GM18861 (cell line): Measurements from ENCODE around the gene GJD4.

Experiments
- ATAC-seq: cut with Tn5 transposase; IDR thresholded peaks from one replicate; pipeline ENCODE4 v1.9.1; 2021; ENCODE audit not compliant: unreplicated experiment

The GJD4 gene, protein sequence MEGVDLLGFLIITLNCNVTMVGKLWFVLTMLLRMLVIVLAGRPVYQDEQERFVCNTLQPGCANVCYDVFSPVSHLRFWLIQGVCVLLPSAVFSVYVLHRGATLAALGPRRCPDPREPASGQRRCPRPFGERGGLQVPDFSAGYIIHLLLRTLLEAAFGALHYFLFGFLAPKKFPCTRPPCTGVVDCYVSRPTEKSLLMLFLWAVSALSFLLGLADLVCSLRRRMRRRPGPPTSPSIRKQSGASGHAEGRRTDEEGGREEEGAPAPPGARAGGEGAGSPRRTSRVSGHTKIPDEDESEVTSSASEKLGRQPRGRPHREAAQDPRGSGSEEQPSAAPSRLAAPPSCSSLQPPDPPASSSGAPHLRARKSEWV

DNA sequence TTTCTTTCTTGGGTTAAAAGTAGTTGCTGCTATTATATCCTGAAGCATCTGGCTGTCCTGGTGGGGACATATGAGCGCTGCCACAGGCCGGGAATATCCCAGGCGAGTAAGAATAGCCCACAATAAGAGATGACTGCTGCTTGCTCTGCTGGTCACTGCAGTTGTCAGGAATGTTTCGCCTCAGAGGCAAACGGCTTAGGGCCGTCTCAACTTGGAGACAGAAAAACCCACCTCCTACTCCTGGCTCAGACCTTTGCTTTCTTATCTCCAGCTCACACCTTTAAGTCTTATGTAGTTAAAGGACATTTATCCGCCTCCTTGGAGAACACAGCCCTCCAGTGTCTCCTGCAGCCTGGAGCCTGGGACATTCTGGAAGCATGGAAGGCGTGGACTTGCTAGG, at the start of gene GJD4:
TSS of gene GJD4 (plus strand) at position 151 of the 400 bp plus-strand sequence. CDS start at position 378, 227 bp downstream.
- ATAC-seq: no peak

DNA sequence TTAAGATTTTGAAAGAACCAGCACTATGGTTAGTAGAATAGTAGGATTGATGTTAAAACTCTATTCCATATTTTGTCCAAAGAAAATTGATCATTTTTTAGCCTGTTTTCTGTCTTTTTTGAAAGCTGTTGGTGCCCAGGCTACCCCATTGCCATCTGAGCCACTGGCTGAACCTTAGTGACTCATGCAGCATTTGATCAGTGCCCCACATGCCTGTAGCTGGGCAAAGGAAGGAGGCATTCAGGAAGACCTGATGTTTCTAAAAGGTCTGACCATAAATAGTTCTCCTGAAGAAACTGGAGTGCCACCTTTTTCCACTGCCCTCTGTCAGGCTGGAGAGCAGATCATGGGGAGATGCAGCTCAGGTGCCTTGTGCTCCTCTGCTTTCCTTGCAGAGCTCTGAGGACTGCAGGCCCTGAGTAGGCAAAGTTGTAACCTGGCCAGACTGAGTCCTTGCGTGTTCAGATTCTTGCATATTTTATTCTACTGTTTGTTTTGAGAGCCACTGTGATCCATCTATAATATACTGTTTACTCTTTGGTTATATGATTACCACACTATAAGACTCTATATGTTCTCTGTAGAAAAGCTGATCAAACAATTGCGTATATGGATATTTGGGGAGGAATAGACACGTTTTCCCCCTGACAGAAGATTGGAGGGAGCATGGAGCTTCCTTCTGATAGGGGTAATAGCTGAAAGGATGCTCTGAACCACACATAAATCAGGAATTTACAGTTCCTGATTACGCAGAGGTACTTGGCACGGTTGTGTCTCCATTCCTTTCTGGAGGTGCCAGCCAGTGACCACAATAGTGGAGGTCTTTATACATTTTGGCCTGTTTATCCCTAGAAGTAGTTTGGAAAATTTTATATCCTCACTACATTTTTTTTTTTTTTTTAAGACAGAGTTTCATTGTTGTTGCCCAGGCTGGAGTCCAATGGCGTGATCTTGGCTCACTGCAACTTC, 48.9 kb upstream of the GJD4 start:
- no peak for ATAC-seq

DNA sequence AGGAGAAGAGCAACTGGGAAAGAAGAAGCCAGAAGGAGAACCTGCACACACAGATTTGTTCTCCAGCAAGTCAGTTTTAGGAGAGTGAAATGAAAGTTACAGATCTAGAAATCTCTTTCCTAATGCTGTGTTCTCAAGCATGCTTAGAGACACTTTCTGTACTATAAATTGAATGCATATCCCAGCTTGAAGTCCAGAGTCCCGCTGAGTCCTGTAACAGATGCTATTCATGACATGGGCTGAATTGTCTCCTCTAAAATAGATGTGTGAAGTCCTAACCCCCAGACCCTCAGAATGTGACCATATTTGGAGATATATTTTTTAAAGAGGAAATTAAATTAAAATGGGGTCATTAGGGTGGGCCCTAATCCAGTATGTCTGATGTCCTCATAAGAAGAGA, 46.9 kb upstream of the GJD4 start:
- no peak for ATAC-seq

DNA sequence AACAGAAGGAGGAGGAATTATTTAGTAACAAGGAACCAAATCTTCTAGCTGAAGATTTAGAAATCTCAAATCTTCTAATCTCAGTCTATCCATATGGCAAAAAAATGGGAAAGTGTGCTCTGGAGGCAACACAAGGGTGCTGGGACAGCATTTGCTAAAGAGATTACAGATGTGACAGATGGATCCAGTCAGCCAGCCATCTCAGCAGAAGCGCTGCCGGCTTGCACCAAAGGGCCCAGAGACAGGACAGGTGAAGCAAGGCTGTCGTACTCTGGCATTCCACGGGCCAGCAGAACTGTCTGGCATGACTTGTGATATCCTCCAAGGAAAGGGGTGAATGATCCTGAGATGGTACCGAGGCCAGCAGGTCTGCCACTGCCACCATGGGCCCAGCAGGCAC, 45.7 kb upstream of the GJD4 start:
- ATAC-seq: no peak

DNA sequence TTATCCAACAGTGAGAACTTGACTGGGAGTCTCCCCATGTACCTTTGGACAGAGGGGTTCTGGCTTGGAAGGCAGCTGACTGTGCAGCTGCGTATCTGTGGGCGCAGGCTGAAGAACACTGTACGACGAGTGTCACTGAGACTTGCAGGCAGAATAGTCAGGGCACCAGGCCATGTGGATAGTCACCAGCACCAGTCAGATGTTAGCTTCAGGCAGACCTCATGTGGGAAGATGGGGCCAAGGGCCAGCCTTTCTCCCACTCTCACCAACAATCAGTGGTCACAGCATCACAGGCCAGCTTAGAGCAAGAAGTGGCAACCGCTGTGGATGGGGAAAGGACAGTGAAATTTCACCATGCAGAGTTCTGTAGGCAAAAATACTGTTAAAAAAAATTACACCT, 43.4 kb upstream of the GJD4 start:
- no peak for ATAC-seq

DNA sequence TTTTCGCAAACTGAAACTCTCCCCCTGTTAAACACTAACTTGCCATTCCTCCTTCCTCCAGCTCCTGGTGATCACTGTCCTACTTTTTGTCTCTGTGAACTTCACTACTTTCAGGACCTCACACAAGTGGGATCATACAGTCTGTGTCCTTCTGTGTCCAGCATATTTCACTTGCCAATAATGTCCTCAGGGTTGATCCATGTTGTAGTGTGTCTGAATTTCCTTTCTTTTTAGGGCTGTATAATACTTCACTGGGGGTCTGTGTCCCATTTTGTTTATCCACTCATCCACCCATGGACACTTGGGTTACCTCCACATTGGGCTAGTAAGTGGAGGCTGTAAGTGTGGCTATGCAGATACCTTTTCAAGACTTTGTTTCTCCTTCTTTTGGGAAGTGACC, 42.7 kb upstream of the GJD4 start:
- no peak for ATAC-seq

DNA sequence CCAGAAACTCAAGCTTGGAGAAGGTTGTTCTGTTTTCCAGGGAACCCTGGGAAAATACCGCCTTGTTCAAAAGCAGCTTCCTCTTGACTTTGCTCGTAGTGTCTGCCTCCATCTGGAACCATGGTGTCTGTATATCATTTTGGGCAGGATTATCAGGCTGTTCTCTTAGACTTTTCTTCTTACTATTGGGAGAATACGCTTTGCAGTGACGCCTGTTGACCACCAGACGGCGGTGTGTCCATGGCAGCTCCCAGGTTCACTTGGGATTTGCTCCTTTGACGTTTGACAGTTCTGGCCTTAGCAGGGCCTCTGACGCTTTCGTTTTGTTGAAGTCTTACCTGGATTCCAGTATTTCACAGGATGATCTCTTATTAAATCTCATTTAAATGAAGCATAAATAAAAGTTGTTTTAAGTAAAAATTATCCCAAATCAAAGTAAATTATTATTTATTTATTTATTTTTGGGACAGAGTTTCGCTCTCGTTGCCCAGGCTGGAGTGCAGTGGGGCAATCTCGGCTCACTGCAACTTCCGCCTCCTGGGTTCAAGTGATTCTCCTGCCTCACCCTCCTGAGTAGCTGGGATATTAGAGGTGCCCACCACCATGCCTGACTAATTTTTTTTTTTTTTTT, 41.8 kb upstream of the GJD4 start:
- ATAC-seq: peak; percentile 71

DNA sequence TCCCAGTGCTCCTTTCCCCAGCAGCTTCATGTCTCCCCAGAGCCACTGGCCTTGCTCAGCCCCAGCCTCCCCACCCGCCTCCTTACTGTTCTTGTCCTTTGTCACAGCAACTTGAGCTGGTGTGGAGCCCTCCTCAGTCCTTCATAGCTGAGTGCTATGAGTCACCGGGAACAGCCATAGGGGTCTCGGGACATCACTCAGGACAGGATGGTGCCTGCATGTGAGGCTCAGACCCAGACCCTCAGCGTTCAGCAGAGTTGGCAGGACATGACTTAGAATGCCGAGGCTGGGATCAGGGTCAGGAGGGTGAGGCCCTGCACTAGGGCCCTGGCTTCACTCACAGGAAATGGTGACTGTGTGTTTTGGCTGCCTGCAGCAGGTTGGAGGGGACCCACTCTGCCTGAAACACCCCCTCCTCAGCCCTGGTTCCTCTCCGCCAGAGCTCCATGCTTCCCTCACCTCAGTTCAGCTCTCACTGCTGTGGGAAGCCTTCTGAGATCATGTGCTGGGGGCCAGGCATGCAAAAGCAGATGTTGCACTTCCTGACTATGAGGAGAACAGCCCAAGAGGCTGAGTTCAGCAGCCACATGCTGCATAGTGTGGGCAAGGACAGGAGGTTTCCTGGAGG, 40.7 kb upstream of the GJD4 start:
- peak; percentile 59 for ATAC-seq

DNA sequence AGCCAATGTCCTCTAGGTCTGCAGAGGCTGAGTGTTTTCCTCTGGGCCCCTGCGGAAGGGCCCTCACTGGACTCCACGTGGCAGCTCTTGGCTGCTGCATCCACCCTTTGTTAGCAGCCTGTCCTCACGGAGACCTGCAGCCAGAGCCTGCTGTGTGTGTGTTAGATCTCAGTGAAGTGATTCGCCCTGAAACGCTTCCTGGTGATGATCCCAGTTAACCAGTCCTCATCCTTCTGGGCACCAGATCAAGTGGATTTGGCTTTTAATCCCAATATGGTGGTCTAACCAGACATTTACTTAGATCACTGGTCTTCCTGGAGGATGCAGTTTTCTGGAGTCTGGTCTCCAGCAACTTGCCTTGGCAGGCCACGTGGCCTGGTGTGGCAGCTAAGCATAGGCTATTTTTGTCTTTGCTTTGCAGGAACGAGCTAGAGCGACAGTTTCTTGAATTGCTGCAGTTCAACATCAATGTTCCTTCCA, 39.5 kb upstream of the GJD4 start:
- no peak for ATAC-seq

DNA sequence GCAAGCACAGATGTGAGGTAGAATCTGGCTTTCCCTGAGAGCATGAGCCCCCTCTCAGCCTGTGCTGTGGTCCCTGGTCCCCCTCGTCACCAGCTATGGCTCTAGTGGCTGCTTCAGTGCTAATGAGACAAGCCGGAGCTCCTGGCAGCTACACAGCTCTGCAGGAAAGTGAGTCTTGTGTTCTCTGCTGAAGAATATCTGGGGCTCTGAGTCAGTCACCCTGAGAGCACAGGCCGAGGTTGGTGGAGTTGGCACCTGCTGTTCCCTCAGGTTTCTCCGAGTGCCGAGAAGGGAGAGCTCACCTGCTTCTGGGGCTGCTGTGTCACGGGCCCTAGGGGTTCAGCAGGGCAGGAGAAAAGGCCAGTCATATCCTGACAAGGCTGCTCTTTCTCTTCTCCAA, 37.2 kb upstream of the GJD4 start:
- ATAC-seq: no peak

DNA sequence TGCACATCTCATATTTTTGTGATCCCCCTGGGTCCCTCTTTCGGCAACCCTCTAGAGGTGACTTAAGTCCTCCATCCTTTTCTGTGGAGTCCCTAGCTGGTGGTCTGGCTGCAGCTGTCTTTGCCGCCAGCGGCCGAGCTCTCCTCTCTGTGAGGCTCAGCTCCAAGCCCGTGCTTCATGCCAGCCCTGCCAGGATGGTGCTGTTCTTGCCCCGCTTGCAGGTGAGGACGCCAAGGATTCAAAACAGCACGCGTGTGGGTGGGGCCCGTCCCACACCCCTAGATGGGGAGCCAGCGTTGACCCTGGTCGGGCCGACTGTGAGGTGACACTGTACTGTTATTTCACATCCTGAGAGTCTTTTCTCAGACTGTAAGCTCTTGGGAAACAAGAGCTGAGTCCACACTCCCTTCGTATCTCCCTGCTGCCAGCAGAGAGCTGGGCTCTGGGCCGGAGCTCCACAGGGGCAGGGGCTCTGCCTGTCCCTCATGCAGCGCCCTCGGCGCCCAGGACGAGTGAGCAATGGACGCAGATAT, 36.6 kb upstream of the GJD4 start:
- ATAC-seq: no peak

DNA sequence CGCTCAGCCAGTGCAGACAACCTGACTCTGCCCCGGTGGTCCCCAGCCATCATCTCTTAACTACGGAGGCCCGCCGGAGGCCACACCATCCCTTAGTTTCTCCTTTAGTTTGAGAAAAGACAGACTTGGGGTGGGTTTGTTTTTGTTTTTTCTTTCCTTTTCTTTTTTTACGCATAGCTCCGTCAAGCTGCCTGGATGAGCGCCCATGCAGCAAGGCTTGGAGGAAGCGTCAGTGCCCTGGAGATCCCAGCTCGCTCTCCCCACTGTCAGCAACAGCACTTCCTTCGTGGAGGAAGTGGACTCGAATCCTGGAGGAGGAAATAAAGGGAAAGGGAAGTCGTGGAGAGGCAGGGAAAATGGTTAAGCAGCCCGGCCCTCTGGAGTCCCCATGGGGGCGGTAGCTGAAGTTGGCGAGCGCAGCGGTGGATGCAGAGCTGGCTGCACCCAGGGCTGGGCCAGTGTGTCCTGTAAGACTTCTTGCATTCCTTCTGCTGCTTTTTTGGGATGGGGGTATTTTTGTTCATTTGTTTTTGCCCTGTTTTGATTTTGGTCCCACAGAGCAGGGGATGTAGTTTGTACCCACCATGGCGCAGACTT, 35.9 kb upstream of the GJD4 start:
- ATAC-seq: no peak

DNA sequence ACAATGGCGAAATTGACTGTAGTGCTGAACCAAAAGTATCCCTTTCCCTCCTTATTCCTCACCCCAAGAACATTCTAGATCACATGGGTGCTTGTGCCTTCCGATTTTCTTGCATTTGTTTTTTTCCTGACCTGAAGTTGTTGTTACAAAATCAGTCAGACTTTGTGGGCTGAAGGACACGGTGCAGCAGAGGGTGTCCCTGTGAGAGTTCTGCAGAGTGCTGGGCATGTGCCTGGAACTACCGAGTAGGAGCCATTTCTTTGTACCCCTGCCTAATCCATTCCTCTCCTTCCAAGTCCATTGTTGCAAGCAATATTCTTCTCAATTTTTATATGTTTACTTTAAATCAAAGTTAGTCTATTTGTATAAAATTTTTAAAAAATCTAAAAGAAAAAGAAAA, 35.3 kb upstream of the GJD4 start:
- ATAC-seq: no peak

DNA sequence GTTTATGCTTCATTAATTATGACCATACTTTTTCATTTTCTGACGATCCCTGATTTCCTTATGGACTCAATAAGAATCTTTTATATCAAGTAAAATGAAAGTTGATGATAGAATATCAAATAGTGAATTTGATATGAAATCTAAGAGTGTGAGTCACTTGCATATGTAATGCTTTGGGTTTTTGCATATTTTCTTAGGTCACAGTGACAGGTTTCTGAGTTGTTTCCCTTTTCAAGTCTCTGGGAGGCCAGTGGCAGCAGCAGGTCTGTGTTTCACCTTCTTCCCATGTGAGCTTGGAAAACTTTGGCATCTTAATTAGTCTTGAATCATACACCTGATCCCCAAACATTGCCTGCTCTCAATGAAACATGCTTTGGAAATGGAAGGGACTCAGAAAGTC, 34.7 kb upstream of the GJD4 start:
- no peak for ATAC-seq

DNA sequence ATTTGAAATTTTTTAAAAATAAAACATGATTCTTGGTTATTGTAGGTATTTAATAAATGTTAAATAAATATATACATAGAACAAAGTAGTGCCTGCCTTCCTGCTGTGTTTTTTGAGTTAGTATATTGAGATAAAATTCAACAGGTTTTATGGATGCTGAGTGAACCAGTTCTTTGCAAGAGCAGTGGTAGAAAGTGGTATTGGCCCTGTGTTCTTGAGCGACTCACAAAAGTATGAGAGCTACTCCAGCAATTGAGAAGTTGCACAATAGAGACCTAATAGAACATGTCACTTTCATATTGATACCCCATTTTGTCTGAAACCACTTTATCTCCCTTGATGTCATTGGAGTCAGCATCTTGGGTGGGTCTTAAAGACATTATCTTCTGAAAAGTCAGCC, 32.6 kb upstream of the GJD4 start:
- ATAC-seq: no peak

DNA sequence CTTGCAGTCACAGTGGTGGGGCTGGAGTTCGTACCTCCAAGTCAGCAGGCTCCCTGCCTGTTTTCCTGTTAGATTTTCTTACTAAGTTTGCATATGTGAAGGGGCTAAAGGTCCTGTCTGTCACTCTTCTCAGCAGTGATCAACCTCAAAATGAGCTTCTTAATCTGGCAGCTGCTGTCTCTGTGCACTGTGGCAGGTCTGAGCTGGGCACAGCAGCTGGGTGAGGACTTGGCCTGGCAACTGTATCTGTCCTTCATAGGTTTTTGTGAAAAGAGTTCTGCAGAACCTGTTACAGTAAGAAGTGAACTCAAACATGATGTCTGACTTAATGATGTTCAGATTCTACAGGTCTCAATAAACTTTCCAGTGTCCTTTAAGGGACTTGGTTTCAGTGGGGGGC, 31.3 kb upstream of the GJD4 start:
- ATAC-seq: no peak

DNA sequence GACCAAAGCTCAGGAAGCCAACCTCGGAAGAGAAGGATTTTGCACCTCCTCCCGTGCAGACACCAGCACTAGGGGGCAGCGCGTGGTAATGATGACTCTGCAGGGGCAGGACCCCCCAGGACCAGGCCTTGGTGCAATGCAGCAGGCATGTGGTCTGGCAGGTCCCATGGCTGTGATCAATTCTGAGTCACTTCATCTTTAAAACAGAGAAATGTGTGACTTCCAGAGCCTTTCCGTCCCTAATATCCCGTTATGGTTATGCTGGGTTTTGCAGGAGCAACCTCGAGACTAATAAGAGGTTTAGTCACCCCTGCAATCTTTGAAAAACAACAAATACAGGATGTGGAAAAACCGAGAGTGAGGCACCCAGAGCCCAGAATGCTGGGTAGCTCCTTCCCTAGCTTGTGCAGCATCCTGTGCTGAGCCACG, 30.2 kb upstream of the GJD4 start:
- no peak for ATAC-seq

DNA sequence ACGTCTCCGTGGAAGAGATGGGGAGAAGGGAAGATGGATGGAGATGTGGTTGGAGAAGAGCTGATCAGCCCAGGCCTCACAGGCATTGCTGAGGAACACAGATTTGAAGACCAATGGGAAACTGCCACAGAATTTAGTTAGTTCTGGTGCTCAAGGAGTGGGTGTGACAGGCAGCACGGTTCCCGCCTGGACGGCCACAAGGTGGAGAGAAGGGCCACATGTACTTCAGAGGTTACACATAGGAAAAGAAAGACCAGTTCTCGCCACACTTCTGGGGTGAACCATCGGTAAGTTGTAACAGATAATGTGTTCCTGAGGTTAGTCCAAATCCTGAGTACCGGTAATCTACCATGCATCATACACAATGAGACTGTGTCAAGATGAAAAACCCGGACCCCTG, 29.5 kb upstream of the GJD4 start:
- ATAC-seq: no peak

DNA sequence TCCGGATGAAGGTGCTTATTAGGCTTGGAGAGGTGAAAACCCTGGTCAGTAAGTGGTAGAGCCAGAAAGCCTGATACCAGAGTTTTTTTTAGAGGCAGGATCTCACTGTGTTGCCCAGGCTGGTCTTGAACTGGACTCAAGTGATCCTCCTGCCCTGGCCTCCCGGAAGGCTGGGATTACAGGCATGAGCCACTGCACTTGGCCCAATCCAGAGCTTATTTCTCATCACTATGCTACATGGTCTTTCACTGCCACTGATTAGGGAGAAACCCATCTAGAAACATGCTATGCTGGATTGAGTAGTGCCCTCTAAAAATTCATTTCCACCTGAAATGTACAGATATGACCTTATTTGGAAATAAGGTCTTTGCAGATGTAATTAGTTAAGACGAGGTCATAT, 28.4 kb upstream of the GJD4 start:
- no peak for ATAC-seq

DNA sequence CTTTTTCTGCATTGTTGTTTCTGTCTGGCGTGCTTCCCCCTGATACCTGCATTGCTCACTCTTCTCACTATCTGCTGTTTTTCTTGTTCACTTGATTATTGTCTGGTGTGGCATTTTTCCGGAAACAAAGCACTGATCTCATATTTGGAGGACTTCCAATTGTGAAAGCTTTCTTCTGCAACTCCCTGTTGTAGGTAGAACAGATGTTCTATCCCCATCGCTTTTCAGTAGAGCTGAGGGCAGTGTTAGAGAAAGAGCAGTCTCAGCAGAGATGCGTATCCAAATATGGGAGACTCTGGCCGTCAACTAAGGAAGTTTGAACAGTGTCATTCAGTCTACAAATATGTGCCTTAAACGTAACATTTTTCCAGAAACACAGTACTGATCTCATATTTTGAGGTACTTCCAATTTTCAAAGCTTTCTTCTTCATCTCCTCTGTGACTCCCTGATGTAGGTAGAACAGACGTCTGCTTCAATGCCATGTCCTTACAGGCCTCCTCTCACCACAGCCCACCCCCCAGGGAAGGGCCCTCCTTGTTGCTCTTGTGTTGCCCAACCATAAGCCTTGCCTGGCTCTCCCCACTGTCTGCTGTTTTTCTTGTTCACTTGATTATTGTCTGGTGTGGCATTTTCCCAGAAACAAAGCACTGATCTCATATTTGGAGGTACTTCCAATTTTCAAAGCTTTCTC, 27.1 kb upstream of the GJD4 start:
- no peak for ATAC-seq
